Measurements from ENCODE around the gene PSMB11. TPM values are rescaled to one million over a fixed set of nuclear protein-coding genes. Genes with fewer than 3 reads are reported as not detected.

The PSMB11 gene
- total RNA-seq, 1 experiment from 2014 or later = not detected

DNA sequence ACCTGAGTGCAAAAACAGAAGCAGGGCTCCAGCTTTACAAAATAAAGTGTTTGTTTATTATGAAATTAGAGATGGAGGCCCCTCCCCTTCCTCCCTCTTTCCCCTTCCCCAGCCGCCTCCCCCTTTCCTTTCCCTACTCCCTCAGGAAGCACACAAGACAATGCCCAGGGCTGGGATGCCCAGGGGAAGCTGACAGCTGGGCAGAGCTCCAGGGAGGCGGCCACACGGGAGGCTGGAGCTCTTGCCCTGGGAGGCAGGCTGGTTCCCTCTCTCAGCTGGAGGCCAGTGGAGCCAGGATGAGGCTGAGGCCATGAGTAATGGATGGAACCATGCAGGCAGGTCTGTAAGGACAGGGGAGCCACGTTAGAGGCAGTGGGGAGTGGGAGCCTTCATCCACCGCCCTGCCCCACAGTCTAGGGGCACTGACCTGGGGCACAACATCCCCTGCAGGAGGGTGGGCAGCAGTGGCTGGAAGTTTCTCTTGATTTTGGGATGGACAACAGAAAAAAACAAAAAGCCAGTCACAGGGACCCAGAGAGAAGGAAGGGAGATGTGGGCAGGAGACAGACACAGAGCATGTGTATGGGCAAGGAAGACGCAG, 5.1 kb downstream of the PSMB11 start:
- H2BK120ac ChIP-seq (ENCODE audit: low read depth, low read length, poor library complexity, severe bottlenecking) = no peak overlapping the region
- H3K4me2 ChIP-seq (ENCODE audit: insufficient read depth, insufficient read length, low read length) = no peak overlapping the region
- no peak overlapping the region for H2BK15ac ChIP-seq (ENCODE audit: low read depth, low read length)
- H2AK5ac ChIP-seq (ENCODE audit: insufficient read length, low read length) = no peak overlapping the region
- H3T11ph ChIP-seq (ENCODE audit: low read length) = no peak overlapping the region
- no peaks in the 10 kb centered on the region for H3K4me1 ChIP-seq (ENCODE audit: insufficient read depth, low read length)
- H3K23me2 ChIP-seq (ENCODE audit: insufficient read length, low read depth, low read length, poor library complexity, severe bottlenecking) = no peaks in the 10 kb centered on the region
- no peak overlapping the region for H4K8ac ChIP-seq (replicated peaks; ENCODE audit: insufficient read length, low read depth, low read length)
- no CpG with 5 or more reads among the region's 6 CpGs for WGBS (ENCODE audit: extremely low coverage, insufficient read length, low lambda C conversion rate)
- no peak overlapping the region for H4K5ac ChIP-seq (ENCODE audit: insufficient read length, low read depth, low read length)
- no peak overlapping the region for H2BK12ac ChIP-seq (ENCODE audit: insufficient read length, low read depth, low read length)
- Mint-ChIP-seq H3K9me3 (no peaks in the 10 kb centered on the region), H3K4me3 (no peak overlapping the region), H3K27me3 (ENCODE audit: low read depth) (peaks cover 1% of the 10 kb centered on the region; the same call in 1 of the 2 replicates), H3K27ac (peak overlapping the region in 1 of 3 experiments; percentile 36; a peak in 3 of 7 replicates), H3K36me3 (ENCODE audit: insufficient read depth in 1 of 3, low read depth in 3 of 3) (peaks cover 7 to 17% (median 16%) of the 10 kb centered on the region in 3 experiments), H3K4me1 (peaks cover 6 to 15% of the 10 kb centered on the region in 2 experiments)
- no peak overlapping the region for H3K9ac ChIP-seq (ENCODE audit: extremely low read depth, insufficient read length, low read length)
- no peaks in the 10 kb centered on the region for H3K79me2 ChIP-seq (ENCODE audit: insufficient read depth, low read length)
- no peaks in the 10 kb centered on the region for H4K20me1 ChIP-seq (ENCODE audit: control insufficient read depth, insufficient read depth, insufficient read length)
- no peaks in the 10 kb centered on the region for H3K27me3 ChIP-seq (ENCODE audit: insufficient read depth, low read length)
- TF ChIP-seq, protein P1, sequence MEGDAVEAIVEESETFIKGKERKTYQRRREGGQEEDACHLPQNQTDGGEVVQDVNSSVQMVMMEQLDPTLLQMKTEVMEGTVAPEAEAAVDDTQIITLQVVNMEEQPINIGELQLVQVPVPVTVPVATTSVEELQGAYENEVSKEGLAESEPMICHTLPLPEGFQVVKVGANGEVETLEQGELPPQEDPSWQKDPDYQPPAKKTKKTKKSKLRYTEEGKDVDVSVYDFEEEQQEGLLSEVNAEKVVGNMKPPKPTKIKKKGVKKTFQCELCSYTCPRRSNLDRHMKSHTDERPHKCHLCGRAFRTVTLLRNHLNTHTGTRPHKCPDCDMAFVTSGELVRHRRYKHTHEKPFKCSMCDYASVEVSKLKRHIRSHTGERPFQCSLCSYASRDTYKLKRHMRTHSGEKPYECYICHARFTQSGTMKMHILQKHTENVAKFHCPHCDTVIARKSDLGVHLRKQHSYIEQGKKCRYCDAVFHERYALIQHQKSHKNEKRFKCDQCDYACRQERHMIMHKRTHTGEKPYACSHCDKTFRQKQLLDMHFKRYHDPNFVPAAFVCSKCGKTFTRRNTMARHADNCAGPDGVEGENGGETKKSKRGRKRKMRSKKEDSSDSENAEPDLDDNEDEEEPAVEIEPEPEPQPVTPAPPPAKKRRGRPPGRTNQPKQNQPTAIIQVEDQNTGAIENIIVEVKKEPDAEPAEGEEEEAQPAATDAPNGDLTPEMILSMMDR (conservative IDR thresholded peaks at IDR 0.05) = no peak
- no peak overlapping the region for H2BK20ac ChIP-seq (ENCODE audit: low read depth, low read length, poor library complexity, severe bottlenecking)
- no peak overlapping the region for H3K4ac ChIP-seq (ENCODE audit: low read depth, low read length)
- no peaks in the 10 kb centered on the region for H3K79me1 ChIP-seq (ENCODE audit: insufficient read depth, low read depth, low read length, poor library complexity, severe bottlenecking)
- no peaks in the 10 kb centered on the region for H3K9me3 ChIP-seq (ENCODE audit: control insufficient read depth, low read depth, low read length)
- no peak overlapping the region for H3K56ac ChIP-seq (ENCODE audit: insufficient read length, low read depth, low read length)
- H3K18ac ChIP-seq (ENCODE audit: insufficient read length, low read depth, low read length) = no peak overlapping the region
- DNase-seq = no peak
- no peak overlapping the region for H3K27ac ChIP-seq (ENCODE audit: insufficient read length, low read depth, low read length)
- no peak overlapping the region for H3K14ac ChIP-seq (ENCODE audit: insufficient read depth, low read length)
- no peak overlapping the region for H2AFZ ChIP-seq (ENCODE audit: low read length)
- no peak overlapping the region for H3K23ac ChIP-seq (ENCODE audit: insufficient read length, low read depth, low read length)
- no peak overlapping the region for H4K91ac ChIP-seq (ENCODE audit: insufficient read length, low read depth, low read length)
- no peak overlapping the region for H2BK5ac ChIP-seq (ENCODE audit: insufficient read length, low read length)
